NB4 (cell line): ENCODE measurements around the gene GPSM1.

Experiments
- DNase-seq: peaks from one replicate; pipeline ENCODE4 v3.0.0; 2010; ENCODE audit warnings: low read depth
- H3K4me3 ChIP-seq: one replicate; pipeline ENCODE4 v1.5.1; 2011; ENCODE audit warnings: mild to moderate bottlenecking, low read depth, low read length, moderate library complexity
- CTCF ChIP-seq: IDR thresholded peaks from one replicate; pipeline ENCODE4 v1.5.1; 2012; ENCODE audit warnings: low read depth, low read length
- MYC ChIP-seq: IDR thresholded peaks from 2 replicates; pipeline ENCODE4 v1.6.1; 2011; ENCODE audit warnings: low read depth, low read length
- POLR2A ChIP-seq: IDR thresholded peaks from 2 replicates; pipeline ENCODE4 v1.6.1; 2011; ENCODE audit warnings: mild to moderate bottlenecking; ENCODE audit not compliant: insufficient read length; ENCODE audit errors: extremely low read depth
- TF ChIP-seq, protein P1 (sequence below): IDR thresholded peaks from 2 replicates; pipeline ENCODE4 v1.6.1; 2011; ENCODE audit warnings: low read depth, low read length

Gene GPSM1

DNA sequence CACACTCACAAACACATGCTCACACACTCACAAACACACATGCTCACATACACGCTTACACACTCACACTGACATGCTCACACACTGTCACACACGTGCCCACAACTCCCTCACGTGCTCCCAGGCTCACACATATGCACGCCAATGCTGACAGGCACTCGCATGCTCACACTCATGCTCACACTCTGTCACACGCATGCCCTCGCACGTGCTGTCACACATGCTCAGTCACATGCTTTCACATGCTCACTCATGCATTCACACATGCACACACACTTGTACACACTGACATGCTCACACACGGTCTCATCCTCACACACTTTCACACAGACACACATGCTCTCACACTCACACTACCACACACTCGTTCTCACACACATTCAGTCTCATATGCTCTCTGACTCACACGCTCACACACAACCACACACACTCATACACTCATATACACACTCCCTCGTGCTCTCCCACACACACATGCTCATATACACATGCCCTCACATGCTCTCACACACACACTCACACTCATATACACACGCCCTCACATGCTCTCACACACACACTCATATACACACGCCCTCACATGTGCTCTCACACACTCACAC, 33.8 kb upstream of the GPSM1 start:
- no peak overlapping the region for H3K4me3 ChIP-seq
- TF ChIP-seq CTCF, result no peak
- TF ChIP-seq MYC, result no peak
- DNase-seq, result no peak

DNA sequence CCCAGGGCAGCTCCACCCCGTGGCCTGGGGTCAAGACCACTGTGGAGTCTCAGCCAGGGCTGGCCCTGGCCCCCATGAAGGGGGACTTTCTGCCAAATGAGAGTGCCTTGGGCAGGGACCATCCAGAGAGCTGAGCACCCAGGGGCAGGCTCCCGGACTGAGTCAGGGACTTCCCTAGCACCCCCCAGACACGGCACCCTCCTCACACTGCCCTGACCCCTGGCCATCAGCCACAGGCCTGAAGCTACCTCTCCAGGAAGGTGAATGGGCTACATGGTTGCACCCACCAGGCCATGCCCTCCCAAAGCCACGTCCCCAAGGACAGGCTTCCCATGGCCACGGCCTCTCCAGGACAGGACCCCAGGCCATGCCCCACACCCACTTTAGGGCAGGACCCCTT, 32.9 kb upstream of the GPSM1 start:
- H3K4me3 ChIP-seq, result no peak overlapping the region
- DNase-seq, result no peak
- TF ChIP-seq CTCF, result no peak
- TF ChIP-seq, protein P1, sequence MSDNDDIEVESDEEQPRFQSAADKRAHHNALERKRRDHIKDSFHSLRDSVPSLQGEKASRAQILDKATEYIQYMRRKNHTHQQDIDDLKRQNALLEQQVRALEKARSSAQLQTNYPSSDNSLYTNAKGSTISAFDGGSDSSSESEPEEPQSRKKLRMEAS, result no peak
- no peak for TF ChIP-seq MYC
- TF ChIP-seq POLR2A, result no peak

GRCh38 chr9:136295055-136295454, 32.3 kb upstream of the GPSM1 start:
- no peak for TF ChIP-seq POLR2A
- TF ChIP-seq MYC, result no peak
- TF ChIP-seq, protein P1, result no peak
- no peak for TF ChIP-seq CTCF
- no peak for DNase-seq
- H3K4me3 ChIP-seq, result no peak overlapping the region

DNA sequence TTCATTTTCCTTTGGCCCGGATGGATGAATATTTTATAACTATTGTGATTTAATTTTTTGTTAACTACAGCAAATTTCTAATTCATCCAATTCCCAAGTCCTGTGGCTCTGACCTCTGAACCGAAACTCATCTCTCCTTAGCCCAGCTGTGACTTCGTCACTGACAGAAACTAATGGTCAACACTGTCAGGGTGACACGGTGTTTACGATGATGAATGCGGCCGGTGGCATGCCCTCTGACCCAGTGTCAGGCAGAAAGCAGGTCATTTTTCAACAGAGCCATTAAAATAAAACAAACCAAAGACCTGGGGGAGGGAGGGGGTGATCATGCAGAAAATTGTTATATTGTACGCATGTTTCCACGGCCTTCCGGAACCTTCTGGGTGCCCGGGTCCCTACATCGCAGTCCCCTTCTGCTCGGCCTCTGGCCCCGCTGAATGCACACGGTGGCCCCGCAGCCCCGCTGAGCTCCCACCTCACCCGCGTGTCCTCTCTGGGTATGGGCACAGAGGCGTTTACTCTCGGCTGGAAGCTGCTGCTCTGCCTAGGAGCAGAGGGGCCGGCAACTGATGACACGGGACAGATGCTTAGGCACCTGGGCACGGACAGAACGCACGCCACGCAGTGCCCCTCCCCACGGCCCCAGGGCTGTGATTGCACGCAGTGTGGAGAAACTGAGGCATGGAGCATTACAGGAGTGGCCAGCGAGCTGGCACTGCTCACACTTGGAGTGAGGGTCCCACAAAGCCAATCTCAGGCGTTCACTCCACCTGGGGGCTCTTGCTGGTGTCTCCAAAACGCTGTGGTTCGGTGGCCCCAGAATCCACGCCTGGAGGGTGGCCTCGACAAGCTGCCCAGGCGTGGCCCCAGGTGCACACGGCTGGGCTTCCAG, 31.6 kb upstream of the GPSM1 start:
- no peak overlapping the region for H3K4me3 ChIP-seq
- no peak for DNase-seq
- TF ChIP-seq MYC (no peak), POLR2A (no peak), CTCF (no peak)
- TF ChIP-seq, protein P1, result no peak

- TF ChIP-seq, protein P1, result no peak
- TF ChIP-seq CTCF (no peak), MYC (no peak), POLR2A (no peak)
- H3K4me3 ChIP-seq, result no peak overlapping the region
- no peak for DNase-seq
These were observed 30.8 kb upstream of the GPSM1 start for GRCh38 chr9:136296434-136297015.
